Measurements from ENCODE around the gene HNRNPA2B1. TPM values are rescaled to one million over a fixed set of nuclear protein-coding genes. Genes with fewer than 3 reads are reported as not detected.
"Not testable (repeated sequence)": the region's sequence is repeated elsewhere in the genome, so short reads cannot be mapped to it uniquely, and the experiment has no call there.

The HNRNPA2B1 gene
- total RNA-seq, 1 donor from 2014 or later: 287 TPM

- DNase-seq (ENCODE audit: low read depth): no peak
- H3K4me3 ChIP-seq (ENCODE audit: low read depth, low read length): no peak overlapping the region
- TF ChIP-seq CTCF (conservative IDR thresholded peaks at IDR 0.05; ENCODE audit: low read depth, low read length): no peak
Observed at GRCh38 chr7:26188206-26188956, 12.2 kb downstream of the HNRNPA2B1 start.

- H3K4me3 ChIP-seq (ENCODE audit: low read depth, low read length): no peak overlapping the region
- no peak for DNase-seq (ENCODE audit: low read depth)
- TF ChIP-seq CTCF (conservative IDR thresholded peaks at IDR 0.05; ENCODE audit: low read depth, low read length): no peak
Observed at GRCh38 chr7:26187380-26188205, 13.0 kb downstream of the HNRNPA2B1 start.

GRCh38 chr7:26186364-26187311 lies 13.9 kb downstream of the HNRNPA2B1 start:
- no peak for DNase-seq (ENCODE audit: low read depth)
- TF ChIP-seq CTCF (conservative IDR thresholded peaks at IDR 0.05; ENCODE audit: low read depth, low read length): no peak
- H3K4me3 ChIP-seq (ENCODE audit: low read depth, low read length): no peak overlapping the region

- DNase-seq (ENCODE audit: low read depth): no peak
- no peak for TF ChIP-seq CTCF (conservative IDR thresholded peaks at IDR 0.05; ENCODE audit: low read depth, low read length)
- no peak overlapping the region for H3K4me3 ChIP-seq (ENCODE audit: low read depth, low read length)
Observed at GRCh38 chr7:26185844-26186180, 14.7 kb downstream of the HNRNPA2B1 start.

GRCh38 chr7:26185131-26185843 lies 15.3 kb downstream of the HNRNPA2B1 start:
- no peak overlapping the region for H3K4me3 ChIP-seq (ENCODE audit: low read depth, low read length)
- DNase-seq (ENCODE audit: low read depth): no peak
- TF ChIP-seq CTCF (conservative IDR thresholded peaks at IDR 0.05; ENCODE audit: low read depth, low read length): no peak

GRCh38 chr7:26184281-26185101 lies 16.1 kb downstream of the HNRNPA2B1 start:
- DNase-seq (ENCODE audit: low read depth); H3K4me3 ChIP-seq (ENCODE audit: low read depth, low read length): not testable (repeated sequence)

All from epithelial cell of proximal tubule (primary cell).